Endothelial cell of hepatic sinusoid (primary cell): Measurements from ENCODE around the gene ARL6IP6.
"Not testable (repeated sequence)": the region's sequence is repeated elsewhere in the genome, so short reads cannot be mapped to it uniquely, and the experiment has no call there.

Source experiments
- in situ Hi-C: cut with HindIII; loops from 2 replicates; pipeline ENCODE4 v1.10.0; 2017; ENCODE audit warnings: low sequenced_read_pairs

ARL6IP6 gene

DNA sequence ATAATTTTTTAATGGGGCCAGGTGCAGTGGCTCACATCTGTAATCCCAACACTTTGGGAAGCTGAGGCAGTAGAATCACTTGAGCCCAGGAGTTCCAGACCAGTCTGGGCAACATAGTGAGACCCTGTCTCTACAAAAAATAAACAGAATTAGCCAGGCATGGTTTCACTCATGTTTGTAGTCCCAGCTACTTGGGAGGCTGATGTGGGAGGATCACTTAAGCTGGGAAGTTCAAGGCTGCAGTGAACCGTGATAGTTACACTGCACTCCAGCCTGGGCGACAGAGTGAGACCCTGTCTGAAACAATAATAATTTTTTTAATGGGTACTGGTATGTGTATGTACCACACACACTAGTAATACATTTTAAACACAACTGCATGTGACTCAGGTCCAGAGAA, 2.4 kb downstream of the ARL6IP6 start:
- in situ Hi-C loops = no loop called here

DNA sequence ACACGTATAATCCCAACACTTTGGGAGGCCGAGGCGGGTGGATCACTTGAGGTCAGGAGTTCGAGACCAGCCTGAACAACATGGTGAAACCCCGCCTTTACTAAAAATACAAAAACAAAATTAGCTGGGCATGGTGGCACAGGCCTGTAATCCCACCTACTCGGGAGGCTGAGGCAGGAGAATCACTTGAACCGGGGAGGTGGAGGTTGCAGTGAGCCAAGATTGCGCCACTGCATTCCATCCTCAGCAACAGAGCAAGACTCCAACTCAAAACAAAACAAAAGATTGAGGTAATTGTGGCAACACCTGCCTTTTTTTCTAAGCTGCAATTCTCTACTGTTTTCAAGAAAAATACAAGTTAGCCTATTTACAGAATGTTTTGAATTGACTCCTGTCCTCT, 4.2 kb downstream of the ARL6IP6 start:
- in situ Hi-C loops = not testable (repeated sequence)

DNA sequence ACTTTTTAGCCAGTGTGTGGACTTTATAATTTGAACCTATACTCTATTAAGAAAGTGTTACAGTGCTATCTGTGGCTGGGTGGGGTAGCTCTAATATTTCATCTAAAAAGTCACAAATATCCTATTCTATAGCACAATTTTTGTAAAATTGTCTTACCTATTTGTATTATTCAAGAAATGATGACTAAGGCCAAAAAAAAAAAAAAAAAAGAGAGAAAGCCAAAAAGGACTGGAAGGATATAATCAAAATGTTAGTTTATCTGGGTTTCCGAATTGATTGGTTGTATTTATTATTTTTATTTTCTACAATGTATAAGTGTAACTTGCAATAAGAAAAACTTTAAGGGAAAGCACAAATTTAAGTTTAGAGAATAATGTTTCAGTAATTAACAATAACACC, 5.5 kb downstream of the ARL6IP6 start:
- in situ Hi-C loops = no loop called here

DNA sequence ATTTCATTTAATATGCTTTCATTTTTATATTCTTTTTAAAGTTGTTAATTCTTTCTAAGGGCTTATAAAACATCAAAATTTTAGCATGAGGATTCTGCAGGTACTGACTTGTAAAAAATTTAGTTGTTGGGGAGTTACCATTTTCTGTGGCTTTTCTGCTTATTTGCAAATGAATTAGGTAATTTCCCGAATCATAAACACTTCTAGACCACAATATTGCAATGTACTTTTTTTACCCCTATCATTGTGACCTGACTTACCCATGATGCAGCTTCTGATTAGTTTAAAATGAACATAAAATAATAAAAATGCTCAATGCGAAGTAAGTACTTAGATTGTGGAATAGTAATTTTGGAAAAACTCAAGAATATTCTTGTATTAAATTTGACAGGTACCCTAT, 11.4 kb downstream of the ARL6IP6 start:
- in situ Hi-C loops = no loop called here

DNA sequence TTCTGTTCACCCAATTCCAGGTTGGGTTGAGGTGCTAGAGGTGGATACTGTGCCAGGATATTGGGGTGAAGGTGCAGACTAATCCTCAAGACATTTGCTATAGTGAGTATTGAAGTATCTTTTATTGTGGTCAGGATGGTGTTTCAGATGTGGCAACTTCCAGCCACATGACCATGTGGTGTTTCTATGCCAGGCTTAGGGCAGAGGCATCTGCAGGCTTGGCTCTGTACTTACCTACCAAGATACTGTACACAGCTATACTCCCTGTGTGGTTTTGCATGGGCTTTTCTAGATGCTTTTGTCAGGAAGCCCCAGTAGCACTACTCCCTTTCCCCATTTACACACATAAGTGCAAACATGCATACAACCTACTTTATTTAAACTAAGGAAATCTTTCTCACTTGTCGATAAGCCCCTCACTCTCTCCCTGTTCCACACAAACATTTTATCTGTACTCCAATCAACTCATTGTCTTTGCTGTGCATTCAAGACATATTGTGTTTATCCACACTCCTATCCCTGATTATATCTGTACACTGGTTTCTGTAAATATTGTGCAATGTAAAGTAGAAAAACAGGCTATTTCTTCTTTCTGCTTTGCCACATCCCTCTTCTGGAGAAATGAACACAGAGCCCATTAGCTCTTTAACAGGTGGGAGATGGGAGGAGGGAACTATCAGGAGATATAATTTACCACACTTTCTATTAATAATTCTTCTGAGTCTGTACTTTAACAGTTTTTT, 12.3 kb downstream of the ARL6IP6 start:
- in situ Hi-C loops = no loop called here

DNA sequence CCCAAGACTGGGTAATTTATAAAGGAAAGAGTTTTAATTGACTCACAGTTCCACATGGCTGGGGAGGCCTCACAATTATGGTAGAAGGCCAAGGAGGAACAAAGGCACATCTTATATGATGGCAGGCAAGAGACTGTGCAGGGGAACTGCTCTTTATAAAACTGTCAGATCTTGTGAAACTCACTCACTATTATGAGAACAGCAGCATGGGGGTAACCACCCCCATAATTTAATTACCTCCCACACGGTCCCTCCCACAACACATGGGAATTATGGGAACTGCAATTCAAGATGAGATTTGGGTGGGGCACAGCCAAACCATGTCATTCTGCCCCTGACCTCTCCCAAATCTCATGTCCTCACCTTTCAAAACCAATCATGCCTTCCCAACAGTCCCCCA, 19.1 kb downstream of the ARL6IP6 start:
- in situ Hi-C loops = not testable (repeated sequence)

DNA sequence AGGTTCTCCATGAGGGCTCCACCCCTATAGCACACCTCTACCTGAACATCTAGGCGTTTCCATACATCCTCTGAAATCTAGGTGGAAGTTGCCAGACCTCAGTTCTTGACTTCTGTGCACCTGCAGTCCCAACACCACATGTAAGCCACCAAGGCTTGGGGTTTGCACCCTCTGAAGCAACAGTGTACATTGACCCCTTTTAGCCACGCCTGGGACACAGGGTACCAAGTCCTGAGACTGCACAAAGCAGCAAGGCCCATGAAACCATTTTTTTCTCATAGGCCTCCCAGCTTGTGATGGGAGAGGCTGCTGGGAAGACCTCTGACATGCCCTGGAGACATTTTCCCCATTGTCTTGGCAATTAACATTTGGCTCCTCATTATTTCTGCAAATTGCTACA, 20.0 kb downstream of the ARL6IP6 start:
- in situ Hi-C loops = no loop called here

DNA sequence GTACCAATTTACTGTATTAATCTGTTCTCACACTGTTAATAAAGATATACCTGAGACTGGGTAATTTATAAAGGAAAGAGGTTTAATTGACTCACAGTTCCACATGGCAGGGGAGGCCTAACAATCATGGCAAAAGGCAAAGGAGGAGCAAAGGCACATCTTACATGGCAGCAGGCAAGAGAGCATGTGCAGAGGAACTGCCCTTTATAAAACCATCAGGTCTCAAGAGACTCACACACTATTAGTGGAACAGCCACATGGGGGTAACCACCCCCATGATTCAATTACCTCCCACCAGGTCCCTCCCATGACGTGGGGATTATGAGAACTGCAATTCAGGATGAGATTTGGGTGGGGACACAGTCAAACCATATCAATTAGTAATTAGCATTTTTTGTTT, 21.3 kb downstream of the ARL6IP6 start:
- in situ Hi-C loops = not testable (repeated sequence)

DNA sequence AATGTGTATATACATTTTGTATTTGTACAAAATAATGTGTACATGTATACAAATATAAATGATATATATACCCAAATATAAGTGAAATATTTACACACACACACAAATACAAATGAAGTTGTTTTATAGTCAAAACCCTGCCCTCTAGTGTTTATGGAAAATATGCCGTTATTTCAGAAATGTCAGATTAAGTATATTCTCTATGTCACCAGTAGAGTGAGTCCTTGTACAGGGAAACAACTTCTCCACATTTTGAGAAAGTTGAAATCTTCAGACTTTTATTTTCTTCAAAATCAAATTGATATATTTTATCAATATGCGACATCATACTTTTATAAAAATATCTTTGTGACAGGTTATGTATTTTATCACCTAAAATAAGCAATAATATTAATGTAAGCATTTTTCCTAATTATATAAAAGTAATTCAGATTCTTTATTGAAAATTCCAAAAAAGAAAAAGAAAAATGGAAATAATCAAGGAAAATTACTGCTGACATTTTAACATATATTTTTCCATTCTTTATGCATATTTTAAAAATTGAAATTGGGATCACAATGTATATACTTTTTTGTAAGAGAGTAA, 22.4 kb downstream of the ARL6IP6 start:
- in situ Hi-C loops = no loop called here

DNA sequence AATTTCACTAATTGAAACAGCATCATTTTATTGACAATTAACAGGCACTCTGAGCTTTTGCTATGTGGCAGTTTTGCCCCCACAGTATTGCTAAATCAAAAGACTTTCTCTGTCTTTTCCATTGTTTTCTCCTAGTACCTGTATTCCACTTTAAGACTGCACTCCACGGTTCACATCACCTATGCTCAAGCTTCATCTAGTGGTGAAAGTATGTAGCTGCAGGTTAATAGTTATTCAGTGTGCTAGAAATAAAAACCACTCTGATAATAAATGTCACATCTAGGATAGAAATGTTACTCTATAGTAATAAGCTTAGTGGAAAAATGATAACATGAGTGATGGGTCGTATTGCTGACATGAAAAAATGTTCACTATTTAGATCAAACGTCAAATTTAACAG, 24.6 kb downstream of the ARL6IP6 start:
- in situ Hi-C loops = no loop called here

DNA sequence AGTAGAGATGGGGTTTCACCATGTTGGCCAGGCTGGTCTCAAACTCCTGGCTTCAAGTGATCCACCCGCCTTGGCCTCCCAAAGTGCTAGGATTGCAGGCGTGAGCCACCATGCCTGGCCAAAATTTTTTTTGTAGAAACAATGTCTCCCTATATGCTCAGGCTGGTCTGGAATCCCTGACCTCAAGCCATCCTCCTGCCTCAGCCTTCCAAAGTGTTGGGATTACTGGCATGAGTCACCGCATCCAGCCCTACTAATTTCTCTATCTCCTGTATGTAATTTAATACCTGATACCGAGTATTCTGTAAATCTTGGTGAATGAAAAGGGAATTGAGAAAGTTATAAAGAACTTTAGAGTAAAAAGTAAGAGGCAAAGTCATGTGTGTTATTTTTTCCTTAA, 29.3 kb downstream of the ARL6IP6 start:
- in situ Hi-C loops = not testable (repeated sequence)

DNA sequence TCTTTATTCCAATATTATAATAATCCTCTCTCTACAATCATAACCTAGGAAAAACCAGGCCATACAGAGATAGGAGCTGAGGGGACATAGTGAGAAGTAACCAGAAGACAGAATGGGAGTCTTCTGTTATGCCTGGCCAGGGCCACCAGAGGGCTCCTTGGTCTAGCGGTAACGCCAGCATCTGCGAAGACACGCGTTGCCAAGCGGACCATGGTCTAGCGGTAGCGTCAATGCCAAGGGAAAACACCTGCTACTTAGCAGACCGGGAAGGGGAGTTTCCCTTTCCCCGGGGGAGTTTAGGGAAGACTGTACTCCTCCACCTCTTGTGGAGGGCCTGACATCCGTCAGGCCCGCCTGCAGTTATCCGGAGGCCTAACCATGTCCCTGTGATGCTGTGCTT, 36.6 kb downstream of the ARL6IP6 start:
- in situ Hi-C loops = no loop called here

DNA sequence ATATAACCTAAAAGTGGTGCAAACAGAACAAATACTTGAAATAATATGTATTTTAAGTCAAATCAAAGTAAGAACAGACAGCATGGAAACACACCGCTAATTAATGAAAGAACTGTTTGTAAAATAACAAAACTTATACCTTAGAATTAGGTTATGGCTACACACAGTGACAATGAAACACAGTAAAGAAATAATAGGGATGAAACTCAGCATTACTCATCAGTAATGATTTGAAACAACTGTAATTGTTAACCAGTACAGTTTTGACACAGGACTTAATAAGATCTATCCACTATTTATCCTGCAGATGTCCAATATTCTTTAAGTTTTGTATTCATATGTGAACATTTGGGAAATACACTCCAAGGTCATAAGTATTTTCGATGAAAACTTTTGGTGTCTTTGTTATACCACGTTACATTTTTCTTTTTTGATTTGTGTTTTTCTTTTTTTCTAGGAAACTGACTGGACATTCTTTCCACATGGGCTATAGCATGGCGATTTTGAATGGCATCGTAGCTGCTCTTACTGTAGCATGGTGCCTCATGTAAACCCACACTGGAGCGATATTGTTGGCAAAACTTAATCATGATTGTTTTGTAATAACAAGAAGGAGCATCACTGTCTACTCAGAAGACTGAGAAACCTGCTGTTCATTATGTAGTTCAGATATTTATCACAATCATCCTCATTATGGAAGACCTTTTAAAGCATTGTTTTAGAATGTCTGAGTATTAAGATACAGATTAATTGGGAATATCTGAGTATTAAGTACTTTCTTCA, 41.1 kb downstream of the ARL6IP6 start:
- in situ Hi-C loops = no loop called here

DNA sequence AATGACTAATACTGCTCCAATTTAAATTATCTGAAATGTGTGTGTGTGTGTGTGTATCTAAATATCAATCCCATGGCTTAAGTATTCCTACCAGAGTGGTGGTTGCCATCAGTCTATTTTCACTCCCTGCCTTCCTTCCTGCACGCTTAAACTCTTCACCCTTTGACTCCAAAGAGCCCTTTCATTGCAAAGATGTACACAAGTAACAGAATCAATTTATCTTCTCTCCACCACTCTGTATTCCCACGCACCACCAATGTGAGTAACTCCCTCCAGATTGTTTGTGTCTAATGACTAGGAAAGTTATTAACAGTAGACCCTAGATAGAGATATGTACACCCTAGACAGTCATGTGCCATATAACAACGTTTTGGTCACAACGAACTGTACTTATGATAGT, 42.8 kb downstream of the ARL6IP6 start:
- in situ Hi-C loops = no loop called here

DNA sequence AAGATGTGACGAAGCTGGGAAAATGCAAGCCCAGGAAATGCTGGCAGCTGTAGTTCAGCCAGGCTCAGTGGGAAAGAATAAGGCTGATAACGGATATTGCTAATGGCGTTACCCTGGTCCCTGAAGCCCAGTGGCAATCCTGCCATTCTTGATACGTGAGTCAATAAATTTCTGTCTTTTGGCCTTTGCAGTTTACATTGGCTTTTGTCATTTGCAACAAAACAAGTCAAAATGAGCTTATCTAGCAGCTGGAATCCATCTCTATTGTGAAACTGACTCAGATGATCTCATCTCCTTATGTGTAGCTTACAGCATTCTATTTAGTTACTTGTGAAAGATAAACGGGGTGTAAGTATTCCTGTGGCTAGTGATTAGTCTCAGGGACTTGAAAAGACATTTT, 43.8 kb downstream of the ARL6IP6 start:
- in situ Hi-C loops = no loop called here

DNA sequence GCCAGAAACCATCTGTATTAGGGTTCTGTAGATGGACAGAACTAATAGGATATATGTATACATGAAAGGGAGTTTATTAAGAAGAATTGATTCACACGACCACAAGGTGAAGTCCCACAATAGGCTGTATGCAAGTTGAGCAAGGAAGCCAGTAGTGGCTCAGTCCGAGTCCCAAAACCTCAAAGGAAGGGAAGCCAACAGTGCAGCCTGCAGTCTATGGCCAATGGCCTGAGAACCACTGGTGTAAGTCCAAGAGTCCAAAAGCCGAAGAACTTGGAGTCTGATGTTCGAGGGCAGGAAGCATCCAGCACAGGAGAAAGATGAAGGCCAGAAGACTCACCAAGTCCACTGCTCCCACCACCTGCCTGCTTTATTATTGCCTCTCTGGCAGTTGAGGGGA, 44.8 kb downstream of the ARL6IP6 start:
- in situ Hi-C loops = not testable (repeated sequence)

DNA sequence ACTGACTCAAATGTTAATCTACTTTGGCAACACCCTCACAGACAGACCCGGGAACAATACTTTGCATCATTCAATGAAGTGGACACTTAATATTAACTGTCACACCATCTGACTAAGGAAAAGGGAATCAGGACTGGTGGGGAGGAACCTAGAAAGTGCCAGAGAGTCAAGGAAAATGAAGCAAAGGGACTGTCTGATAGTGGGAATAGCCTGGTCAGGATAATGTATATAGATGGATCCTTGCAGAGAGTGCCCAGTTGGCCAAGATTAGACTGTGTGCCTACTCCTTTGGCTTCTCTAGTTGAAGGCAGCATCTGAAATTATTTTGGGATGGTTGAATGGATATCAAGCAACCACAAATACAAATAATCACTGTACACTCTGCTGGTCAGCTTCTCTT, 45.2 kb downstream of the ARL6IP6 start:
- in situ Hi-C loops = no loop called here

DNA sequence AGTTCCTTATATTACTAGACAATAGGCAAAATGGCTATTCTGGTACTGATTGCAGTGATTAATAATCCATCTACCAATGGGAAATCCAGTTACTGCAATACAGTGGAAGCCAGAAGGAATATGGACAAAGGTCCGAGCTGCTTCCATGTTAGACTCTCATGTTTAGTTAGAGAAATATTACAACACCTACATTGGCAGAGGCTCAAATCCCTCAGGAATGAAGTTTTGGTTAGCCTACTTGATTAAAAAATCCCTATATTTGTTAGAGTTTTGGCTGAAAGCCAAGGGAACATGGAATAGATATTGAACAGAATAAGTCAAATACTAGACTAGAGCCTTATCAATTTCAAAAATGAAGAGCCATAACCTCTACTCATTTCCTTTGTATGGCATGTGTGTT, 48.5 kb downstream of the ARL6IP6 start:
- in situ Hi-C loops = no loop called here

DNA sequence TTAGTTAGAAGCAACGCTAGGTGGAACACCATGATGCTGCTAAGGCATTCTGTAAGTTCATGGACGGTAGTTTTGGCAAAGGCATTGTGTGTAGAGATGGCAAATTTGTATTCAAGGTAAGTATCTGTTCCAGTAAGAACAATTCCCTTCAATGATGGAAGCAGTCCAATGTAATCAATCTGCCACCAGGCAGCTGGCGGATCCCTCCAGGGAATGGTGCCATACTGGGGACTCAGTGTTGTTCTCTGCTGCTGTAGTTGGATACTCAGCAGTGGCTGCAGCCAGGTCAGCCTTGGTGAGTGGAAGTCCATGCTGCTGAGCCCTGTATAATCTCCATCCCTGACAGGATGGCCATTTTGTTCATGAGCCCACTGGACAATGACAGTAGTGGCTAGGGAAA, 62.8 kb downstream of the ARL6IP6 start:
- in situ Hi-C loops = no loop called here

DNA sequence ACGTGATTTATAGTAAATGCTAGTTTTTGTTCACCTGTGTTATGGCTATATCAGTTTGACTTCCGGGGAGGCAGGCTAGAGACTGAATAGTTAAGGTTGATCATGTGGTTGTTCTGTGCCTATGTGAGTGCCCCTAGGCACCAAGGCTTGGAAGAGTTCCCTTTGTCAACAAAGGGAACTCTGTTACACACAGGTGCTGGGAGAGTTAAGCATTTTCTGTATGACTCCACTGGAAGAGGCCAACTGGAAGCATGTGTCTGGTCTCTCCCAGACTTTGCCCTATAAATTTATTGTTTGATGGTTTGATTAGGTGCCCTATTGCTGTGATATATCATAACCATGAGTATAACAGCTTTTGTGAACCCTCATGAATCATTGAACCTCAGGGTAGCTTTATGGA, 63.8 kb downstream of the ARL6IP6 start:
- in situ Hi-C loops = no loop called here

DNA sequence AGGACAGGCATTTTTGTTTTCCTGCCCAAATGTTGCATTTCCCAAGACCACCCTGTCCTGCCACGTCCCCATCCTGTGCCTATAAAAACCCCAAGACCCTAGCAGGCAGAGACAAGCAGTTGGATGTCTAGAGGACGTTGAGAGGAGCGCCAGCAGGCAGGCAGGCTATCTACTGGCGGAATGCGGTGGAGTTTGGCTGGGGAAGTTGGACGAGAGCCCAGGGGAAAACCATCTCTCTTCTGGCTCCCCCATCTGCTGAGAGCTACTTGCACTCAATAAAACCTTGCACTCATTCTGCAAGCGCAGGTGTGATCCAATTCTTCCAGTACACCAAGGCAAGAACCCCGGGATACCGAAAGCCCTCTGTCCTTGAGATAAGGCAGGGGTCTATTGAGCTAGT, 72.5 kb downstream of the ARL6IP6 start:
- in situ Hi-C loops = no loop called here

DNA sequence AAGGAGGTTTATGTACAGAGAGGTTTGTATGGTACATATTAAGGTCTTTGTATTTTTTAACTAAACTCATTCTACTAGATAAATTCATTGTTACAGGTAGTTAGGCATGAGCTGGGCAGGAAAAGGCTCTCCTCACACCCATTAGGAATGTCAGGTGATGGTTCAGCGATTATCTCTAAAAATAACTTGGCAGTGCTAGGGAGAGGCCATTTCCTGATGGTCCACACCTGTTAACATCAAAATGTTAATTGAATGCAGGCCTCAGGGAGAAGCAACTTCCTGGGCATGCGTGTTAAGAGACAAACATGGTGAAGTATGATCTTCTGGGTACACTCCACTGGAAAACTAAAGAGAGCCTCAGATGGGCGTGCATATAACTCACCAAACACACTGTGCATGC, 73.6 kb downstream of the ARL6IP6 start:
- in situ Hi-C loops = no loop called here
